Measurements from ENCODE around the gene DHRSX. TPM values are rescaled to one million over a fixed set of nuclear protein-coding genes. Genes with fewer than 3 reads are reported as not detected.

The DHRSX gene
- total and polyA plus RNA-seq, 9 of the 15 experiments (the other 6 are each of a cell fraction or from before 2014, with no cell fraction given) = 0.59 to 11.0 (median 6.2) TPM

- TF ChIP-seq MYC (IDR thresholded peaks at IDR 0.05; ENCODE audit: low read depth, low read length) (peak; percentile 61), MYC (CRISPR knock-in tag; IDR thresholded peaks at IDR 0.05; ENCODE audit: borderline replicate concordance, low read depth) (no peak), TRIM28 (IDR thresholded peaks at IDR 0.05) (no peak), CREB1 (IDR thresholded peaks at IDR 0.05) (no peak; the same call in 1 of the 2 replicates), CREB1 (CRISPR knock-in tag; IDR thresholded peaks at IDR 0.05) (peak; percentile 62), ZNF311 (CRISPR knock-in tag; IDR thresholded peaks at IDR 0.05) (no peak), ZFPM2 (CRISPR knock-in tag; IDR thresholded peaks at IDR 0.05) (no peak), ILF3 (IDR thresholded peaks at IDR 0.05; ENCODE audit: borderline replicate concordance) (no peak), E2F4 (CRISPR knock-in tag; IDR thresholded peaks at IDR 0.05; ENCODE audit: low read depth) (no peak), TAL1 (IDR thresholded peaks at IDR 0.05) (no peak), ZNF518B (CRISPR knock-in tag; IDR thresholded peaks at IDR 0.05) (no peak), RBM39 (optimal IDR thresholded peaks at IDR 0.05; ENCODE audit: low read depth, low read length) (no peak), ZBTB5 (IDR thresholded peaks at IDR 0.05) (no peak), SRSF3 (IDR thresholded peaks at IDR 0.05; ENCODE audit: insufficient read depth, low read length) (no peak), ARHGAP35 (IDR thresholded peaks at IDR 0.05; ENCODE audit: partially characterized antibody) (no peak), DACH1 (IDR thresholded peaks at IDR 0.05; ENCODE audit: partially characterized antibody) (no peak)
- TF ChIP-seq, protein P1, sequence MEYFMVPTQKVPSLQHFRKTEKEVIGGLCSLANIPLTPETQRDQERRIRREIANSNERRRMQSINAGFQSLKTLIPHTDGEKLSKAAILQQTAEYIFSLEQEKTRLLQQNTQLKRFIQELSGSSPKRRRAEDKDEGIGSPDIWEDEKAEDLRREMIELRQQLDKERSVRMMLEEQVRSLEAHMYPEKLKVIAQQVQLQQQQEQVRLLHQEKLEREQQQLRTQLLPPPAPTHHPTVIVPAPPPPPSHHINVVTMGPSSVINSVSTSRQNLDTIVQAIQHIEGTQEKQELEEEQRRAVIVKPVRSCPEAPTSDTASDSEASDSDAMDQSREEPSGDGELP (CRISPR knock-in tag; IDR thresholded peaks at IDR 0.05; ENCODE audit: borderline replicate concordance) = peak; percentile 47; the same call in 1 of the 2 replicates
- TF ChIP-seq, protein P2, sequence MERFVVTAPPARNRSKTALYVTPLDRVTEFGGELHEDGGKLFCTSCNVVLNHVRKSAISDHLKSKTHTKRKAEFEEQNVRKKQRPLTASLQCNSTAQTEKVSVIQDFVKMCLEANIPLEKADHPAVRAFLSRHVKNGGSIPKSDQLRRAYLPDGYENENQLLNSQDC (CRISPR knock-in tag; IDR thresholded peaks at IDR 0.05) = no peak
- TF ChIP-seq, protein P3, sequence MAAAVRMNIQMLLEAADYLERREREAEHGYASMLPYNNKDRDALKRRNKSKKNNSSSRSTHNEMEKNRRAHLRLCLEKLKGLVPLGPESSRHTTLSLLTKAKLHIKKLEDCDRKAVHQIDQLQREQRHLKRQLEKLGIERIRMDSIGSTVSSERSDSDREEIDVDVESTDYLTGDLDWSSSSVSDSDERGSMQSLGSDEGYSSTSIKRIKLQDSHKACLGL (CRISPR knock-in tag; IDR thresholded peaks at IDR 0.05; ENCODE audit: borderline replicate concordance, poor library complexity, severe bottlenecking) = no peak
These were observed 49.1 kb downstream of the DHRSX start (continued) for GRCh38 chrX:2451501-2452316.
